ENCODE results near the gene RPTOR.

RPTOR gene

DNA sequence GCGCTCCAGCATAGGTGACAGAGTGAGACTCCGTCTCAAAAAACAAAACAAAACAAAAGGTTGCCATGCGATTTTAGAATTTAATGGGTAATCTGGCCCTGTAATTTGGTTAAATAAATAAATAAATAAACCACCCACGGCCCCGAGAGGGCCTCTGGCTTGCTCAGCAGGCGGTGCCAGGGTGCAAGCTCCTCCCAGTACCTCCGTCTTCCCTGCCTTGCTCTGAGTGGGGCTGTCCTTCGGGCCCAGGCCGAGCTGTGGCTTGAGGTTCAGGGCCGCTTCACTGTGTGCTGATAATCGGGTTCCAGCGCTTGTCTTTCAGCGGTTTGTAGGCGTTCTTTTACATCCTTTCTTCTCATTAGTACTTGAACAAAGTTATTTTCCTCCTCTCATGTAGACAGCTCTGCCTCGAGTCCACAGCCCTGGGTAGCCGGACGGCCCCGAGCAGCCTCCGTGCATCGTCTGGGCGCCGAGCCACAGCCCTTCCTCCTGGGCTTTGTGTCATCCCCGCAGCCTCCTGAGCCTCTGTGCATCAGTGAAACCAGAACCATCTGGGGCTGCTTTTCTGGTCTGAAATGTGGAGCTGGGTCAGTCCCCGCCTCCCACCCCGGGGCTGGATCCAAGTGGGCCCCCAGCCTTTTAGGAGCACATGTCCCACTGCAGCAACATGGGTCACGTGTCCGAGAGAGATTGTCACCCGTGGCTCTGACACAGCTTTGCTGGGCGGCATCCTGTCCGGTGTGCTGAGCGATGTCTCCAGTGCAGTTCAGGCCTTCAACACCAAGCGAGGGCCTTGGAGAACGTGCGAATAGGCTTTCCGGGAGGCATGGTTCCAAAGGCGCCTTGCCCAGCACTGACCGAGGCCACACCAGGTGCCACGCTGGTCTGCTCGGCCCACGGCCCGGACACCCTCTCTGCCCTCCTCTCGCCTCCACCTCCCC, 289.6 kb downstream of the RPTOR start:
- DNase-seq (ENCODE audit: low spot score): no peak

DNA sequence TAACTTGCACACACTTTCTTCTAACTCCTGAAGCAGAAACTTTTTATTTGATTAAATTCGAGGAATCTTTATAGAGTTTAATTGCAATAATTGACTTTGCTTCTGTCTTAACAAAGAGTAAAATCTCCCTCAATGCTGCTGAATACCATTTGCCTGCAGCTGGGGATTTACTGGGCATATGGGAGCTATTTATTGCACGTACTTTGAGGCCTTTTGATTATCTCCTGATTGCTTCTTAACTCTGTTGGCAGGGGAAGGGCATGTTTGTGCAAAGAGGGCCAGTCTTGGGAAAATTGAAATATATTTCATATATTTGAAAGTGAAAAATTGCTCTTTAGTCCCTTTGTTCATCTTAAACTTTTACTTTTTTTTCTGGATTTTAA, 290.2 kb downstream of the RPTOR start:
- DNase-seq (ENCODE audit: low spot score): no peak

DNA sequence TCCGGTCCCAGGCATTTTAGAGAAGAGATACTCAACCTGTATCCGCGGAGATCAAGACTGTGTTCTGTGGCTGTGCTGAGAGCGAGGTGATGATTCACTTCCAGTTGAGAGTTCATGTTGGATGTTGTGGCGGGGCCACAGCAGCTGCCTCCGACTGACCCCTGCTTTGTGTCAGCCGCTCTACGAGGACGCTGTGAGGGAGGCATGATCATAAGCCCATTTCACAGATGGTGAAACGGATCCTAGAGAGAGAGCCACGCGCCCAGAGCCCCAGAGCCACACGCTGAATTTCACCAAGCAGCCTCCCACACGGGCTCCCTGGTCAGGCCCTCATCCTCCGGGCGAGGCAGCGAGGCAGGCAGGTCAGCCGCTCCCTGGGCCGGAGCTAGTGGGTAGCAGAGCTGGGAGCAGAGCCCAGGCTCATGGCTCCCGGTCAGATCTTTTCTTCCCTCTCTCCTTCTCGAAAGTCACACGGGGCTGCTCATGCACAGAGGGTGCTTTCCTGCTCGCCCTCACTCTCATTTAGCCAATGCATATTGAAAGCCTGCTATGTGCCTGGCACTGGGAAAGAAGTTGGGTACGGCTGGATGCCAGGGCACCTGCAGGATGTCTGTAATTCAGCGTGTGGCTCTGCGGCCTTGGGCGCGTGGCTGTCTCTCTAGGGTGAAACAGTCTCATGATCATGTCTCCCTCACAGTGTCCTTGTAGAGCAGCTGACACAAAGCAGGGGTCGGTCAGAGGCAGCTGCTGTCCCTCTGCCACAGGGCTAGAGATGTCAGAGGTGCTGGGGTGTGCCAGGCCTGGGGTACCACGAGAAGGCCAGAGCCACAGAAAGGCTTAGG, 291.4 kb downstream of the RPTOR start:
- no peak for DNase-seq (ENCODE audit: low spot score)

DNA sequence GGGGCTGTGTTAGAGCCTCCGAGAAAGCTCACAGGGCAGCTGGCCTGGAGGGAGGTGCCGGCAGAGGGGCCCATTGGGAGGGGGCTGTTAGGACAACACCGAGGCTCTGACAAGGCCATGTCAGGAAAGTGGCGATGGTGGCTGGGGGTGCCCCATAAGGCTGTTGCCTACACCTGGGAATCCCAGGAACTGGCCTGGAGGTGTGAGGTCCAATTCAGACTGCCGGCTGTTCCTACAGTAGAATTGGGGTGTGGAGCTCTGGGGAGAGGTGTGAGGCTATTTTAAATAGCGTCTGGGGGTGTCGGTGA, 292.0 kb downstream of the RPTOR start:
- no peak for DNase-seq (ENCODE audit: low spot score)

DNA sequence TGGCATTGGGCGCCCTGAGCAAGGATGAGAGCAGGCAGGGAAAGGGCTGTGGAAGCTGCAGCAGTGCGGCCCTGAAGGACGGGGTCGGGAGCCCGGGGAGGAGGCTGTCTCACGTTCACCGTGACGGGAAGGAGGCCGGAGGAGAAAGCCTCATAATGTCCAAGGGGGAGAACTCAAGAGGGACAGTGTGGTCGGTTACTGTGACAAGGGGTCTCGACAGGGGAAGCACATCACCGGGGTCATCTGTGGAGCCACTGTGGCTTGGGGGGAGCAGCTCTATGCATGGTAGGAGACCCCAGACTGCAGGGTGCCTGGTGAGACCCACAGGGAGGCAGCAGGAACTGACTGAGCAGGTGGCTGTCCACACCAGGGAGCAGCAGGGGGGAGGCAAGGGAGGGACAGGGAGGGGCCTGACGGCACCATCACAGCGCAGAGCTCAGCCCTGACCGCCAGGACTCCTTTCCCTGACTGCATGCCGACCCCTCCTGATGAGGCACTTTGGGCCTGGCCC, 292.4 kb downstream of the RPTOR start:
- no peak for DNase-seq (ENCODE audit: low spot score)

DNA sequence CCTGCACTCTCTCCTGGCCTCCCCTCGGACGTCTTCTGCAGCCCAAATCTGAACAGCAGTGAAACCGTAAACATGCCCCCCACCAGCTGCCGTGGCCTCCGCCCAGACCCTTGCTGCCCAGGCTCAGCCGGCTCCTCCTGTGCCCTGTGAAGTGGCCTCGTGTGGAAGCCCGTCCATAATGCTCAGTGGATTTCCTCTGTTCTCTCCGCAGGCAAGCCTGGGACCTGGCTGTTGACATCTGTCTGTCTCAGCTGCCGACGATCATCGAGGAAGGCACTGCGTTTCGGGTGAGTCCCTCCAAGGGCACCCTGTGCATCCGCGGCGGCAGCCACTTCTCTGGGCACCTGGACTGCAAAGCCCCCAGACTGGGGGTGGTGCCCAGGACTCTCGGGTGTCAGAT, 293.1 kb downstream of the RPTOR start:
- DNase-seq (ENCODE audit: low spot score): no peak

DNA sequence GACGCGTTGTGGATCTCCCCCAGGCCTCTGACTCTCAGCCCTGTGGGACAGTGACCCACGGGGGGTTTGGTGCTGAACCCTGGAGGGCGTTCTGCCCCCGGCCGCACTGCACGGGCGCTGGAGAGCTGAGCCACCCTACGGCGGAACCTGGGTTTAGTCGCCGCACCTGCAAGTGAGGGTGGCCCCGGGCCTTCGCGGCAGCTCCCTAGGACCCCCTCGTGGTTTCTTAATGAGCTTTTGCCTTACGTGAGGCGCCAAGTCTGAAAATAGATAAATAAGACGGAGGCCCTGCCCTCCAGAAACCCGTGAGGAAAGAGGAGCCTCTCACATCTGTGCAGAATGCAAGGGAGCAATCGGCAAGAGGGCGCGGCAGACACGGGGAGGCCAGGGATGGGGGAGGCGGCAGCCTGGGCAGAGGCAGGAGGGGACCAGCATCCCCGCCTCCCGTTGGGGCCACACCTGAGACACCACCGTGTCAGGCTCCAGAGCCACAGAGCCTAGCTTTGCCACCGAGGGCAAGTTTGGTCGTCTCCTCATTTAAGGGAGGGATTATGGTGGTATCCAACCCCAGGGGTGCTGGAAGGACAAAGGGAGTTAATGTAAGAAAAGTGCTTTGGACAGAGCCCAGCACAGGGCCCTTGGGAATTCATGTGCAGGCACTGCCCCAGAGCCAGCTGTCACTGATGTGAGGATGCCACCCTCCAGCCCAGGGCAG, 293.8 kb downstream of the RPTOR start:
- no peak for DNase-seq (ENCODE audit: low spot score)

DNA sequence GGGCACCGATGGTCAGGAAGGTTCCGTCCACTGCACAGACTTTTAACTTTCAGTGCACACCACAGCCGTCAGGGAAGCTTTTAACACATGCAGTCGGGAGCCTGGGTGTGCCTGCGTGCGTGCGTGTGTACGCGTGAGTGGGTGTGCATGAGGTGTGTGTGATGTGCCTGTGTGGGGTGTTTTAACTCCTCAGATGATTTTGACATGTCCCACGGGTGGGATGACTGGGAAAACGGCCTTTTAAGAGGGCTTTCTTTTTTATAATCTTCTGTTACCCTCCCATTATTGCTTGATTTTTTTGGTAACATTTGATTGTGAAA, 294.3 kb downstream of the RPTOR start:
- no peak for DNase-seq (ENCODE audit: low spot score)

DNA sequence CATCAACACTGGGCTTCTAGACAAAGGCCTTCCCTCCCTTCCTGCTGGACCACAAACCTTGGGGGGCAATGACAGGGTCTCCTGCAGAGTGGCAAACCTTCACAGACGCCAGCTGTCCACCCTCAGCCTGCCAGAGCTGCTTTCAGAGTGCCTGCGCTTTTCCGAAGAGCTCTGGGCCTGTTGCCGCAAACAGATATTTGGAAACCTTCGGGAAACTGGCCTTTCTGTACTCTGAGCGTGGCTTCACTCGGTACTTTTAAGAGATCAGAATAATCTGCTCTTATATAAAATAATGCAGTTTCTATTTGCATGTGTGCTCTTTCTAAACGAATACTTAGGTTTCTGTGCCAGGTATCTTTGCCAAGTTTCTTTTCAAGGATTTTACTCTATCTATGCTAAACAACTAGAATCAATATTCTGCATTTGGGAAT, 294.9 kb downstream of the RPTOR start:
- DNase-seq (ENCODE audit: low spot score): no peak

DNA sequence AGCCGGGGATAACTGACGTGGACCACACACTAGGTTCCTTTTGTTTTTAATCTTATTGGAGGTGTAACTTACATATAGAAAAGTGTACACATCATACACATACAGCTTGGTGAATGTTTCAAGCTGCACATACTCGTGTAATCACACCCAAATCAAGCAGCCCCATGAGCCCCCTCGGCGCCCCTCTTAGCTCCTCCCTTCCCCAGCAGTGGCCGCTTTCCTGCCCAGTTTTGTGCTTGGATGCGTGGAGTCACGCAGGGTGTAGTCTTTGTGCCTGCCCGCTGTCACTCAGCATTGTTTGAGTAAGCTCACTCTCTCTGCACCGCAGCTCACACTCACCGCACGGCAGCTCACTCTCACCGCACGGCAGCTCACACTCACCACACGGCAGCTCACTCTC, 295.3 kb downstream of the RPTOR start:
- DNase-seq (ENCODE audit: low spot score): no peak

DNA sequence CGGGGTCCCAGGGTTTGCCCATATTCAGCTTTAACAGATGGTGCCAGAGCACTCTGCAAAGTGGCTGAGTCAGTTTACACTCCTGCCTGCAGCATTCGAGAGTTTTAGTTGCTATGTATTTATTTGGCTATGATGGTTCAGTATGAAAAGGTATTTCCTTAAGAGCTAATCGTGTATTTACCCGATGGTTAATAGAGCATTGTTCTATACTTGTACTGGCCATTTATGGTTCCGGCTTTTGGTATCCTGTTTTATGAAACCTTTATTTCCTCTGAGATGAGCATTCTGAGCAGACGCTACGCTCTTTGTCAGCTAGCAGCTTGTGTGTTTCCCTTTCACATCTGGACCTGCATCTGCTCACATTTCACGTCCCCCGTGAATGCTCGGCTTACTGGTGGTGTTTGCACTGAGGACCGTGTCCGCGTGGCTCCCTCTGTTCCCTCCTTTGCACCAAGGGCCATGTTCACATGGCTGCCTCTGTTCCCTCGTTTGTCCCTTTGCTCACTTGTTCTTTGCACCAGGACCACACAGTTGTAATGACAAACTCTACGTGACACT, 297.9 kb downstream of the RPTOR start:
- no peak for DNase-seq (ENCODE audit: low spot score)

DNA sequence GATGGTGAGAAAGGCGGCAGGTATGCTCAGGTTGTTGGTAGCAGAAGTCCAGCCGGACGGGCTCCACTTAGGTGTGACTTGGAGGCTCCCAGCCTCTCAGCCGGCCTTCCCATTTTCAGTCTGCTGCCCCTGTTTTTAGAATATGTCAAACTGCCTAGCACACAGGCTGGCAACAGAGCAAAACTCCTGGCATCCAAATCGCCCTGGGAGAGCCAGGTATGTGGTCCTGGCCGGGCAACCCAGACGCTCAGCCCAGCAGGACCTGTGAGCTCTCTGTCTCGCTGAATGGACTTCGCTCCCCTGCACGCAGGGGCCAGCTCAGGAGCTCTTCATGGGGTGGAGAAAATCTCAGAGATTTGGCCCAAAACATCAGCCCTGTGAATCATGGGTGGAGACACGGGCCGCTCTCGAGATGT, 299.1 kb downstream of the RPTOR start:
- DNase-seq (ENCODE audit: low spot score): no peak

DNA sequence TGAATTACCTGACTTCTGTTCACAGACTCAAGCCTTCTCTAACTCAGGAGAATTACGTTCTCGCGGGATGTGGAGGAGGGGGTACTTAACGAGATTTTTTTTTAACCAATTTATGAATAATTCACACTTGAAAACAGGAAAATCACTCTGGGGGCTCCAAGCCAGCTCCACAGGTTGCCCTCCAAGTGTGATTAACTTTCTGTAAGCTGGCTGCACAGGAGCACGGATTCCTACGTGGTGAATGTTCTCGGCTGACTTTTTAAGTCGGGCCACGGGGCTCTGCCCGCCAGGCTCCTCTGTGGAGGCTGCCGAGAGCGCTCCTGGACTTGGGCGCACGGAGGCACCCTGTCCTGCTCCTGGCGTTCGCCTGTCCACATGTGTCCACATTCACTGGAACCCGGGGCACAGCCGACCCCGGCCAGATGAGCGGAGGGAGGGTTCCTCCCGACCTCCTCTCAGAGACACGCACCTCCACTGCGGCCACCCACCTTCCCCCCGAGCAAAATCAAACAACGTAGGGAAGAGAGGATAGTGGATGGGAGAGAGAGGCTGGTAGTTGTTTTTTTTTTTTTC, 299.9 kb downstream of the RPTOR start:
- DNase-seq (ENCODE audit: low spot score): no peak

DNA sequence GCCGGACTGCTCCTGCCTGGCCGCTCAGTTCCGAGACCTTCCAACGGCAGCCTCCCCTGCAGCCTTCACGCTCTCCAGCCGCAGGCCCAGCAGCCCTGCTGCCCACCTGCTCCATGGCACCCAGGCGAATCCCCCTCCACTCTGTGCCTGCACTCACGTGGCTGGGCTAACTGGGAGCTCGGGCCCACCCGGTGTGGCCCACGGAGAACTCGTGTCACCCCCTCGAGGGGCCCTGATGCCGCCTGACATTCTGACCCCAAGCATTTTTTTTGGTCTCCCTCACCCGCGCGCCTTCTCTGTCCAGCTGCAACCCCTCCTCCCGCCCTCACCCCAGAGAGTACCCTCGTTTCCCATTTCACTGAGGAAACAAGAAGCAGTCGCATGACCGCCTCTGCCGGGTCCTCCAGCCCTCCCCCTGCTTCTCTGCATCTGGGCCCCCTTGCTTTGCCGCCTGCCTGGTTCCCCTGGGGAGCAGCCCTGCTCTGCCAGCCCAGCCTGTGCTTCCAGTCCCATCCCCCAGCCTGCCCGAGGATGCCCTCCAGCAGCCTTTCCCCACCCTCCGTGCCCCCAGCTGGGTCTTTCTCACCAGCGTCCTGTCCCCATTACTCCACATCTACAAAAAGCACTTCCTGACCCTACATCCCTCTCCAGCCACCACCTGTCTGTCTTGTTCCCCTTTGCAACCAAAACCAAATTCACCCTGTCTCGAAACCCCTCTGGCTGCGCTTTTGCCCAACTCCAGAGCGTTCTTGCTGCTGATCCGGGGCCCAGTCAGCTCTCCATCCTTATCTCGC, 300.6 kb downstream of the RPTOR start:
- no peak for DNase-seq (ENCODE audit: low spot score)

DNA sequence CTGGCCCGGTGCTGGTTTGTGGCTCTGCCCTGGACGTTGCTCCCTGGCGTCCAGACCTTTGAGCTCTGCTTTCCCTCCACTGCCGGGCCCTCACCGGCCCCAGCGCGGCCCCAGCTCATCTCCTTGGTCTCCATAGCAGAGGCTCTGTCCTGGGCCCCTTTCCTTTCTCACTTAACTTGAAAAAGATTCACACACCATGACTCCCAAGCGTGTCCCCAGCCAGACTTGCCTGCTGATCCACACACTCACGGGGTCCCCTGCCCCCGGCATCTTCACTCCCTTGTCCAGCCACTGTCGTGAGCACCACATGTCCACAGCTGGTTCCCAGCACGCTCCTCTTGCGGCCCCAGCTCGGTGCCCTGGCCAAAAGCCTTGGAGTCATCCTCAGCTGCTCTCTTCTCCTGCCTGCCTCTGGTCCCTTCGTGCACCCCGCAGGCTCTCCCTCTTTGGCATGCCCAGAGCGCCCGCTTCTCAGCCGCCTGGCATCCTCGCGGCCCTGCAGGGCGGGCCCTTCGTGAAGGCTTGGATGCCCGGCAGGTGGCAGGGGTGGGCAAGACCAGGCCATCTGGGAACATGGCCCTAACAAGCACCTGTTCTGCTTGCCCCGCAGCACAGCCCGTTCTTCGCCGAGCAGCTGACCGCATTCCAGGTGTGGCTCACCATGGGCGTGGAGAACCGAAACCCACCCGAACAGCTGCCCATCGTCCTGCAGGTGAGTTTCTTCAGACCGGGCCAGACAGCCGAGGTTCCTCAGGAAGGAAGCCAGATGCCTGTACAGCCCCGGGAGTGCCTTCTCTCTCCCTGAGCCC, 301.4 kb downstream of the RPTOR start:
- DNase-seq (ENCODE audit: low spot score): no peak

DNA sequence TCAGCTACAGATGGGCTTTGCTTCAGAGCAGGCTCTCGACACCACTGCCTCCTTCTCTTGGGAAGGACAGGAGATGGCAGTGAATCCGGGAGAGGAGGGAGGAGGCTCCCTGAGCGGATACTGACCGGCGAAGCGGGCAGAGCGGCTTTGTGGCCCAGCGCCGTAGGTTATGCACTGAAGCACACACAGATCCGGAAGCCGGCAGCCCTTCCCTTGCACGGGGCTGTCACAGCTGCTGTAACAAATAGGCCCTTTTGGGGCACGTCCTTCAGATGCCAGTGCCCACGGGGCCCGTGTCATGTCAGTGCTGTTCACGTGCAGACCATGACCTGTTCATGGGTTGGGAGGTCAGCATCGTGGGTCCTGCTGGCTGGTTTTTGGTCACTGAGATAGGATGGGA, 302.3 kb downstream of the RPTOR start:
- DNase-seq (ENCODE audit: low spot score): no peak

DNA sequence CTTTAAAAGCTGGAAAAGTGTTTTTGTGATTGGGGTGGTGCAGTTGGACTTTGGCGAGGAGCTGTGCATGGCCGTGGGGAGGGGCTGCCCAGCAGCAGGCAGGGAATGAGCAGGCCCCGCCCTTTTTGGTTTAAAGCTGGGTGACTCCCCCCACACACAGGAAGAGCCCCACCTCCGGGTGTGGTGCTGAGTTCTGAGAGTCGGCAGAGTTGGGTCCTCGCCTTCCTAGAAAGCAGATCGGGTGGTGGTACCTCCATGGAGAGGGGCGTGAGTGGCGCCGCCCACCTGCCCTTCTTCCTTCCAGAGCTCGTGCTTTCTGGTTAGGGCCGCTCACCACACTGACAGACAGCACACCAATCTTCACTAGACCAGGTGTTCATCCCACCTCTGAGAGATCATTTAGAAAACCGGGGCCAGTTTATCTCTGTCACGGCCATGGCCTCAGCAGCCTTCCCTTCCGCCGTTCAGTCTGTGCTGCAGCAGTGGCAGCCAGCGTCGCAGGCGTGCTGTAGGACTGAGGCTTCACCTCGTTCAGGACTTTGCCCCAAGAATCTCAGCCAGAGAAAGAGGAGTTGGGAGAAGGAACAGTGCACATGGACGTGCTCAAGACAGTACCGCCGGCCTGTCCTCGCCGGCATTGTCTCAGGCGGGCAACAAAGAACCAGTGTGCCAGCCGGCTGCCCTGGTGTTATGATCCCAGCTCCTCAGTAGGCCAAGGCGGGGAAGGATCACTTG, 303.0 kb downstream of the RPTOR start:
- DNase-seq (ENCODE audit: low spot score): no peak

DNA sequence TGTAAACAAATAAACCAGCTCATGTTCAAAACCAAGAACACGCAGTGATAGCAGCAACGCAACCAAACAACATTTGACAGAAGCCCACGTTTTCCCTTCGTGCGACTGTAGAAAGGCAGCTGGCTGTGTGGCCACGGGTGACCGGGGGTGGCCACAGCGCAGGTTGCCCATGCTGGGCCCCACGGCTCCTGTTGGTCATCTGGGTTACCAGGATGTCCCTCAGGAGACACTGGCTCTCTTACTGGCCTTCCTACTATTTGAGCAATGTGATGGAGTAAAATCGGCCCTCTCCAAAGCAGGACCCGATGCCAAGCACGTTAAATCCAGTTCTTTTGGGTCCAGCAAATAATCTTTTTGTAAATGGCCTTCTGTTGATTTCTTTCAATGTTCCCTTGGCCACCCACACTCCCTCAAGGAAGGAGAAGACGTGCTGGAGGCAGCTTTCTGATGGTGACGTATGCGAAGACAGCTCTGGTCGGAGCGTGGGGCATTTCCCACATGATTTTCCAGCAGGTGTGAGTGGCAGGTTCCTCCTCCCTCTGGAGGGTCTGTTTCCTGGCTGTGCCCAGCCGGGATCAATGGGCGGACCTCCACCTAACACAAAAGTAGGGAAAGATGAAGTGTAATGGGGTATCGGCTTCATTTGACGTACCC, 303.9 kb downstream of the RPTOR start:
- no peak for DNase-seq (ENCODE audit: low spot score)

DNA sequence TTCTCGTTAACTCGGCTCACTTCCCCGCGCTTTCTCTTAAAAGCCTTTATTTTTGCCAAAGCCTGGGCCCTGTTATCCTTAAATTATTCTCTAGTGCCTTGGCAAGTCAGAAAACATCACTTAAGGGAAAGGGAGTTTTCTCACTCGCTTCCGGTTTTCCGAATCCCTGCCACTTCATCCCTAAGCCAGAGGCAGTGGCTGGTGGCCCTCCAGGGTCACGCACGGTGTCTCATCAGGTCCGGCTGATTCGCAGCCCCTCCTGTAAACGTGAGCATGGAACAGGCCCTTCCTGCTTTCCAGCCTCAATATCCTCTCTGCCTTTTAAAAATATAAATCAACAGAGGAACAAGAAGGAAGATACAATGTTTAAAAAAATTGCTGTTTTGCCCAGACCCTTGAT, 304.5 kb downstream of the RPTOR start:
- no peak for DNase-seq (ENCODE audit: low spot score)
